Naive thymus-derived CD4-positive, alpha-beta T cell (primary cell): ENCODE results near the gene PSMD3. TPM values are rescaled to one million over a fixed set of nuclear protein-coding genes. Genes with fewer than 3 reads are reported as not detected.
"Not testable (repeated sequence)": the region's sequence is repeated elsewhere in the genome, so short reads cannot be mapped to it uniquely, and the experiment has no call there.

Source experiments
- ATAC-seq: fragments of 150-1000 bp; cut with Tn5 transposase; 2 replicates; pipeline ENCODE4 v1.10.0; 2021; ENCODE audit warnings: mild to moderate bottlenecking, moderate library complexity
- CTCF ChIA-PET: fragments of 350-600 bp; sonication (Branson Sonifier 250); formaldehyde crosslinking; loops from one replicate; lab custom pipeline; 2021; ENCODE audit warnings: antibody characterized with exemption; lab: Charles Lee
- POLR2A ChIA-PET: fragments of 350-600 bp; sonication (Branson Sonifier 250); formaldehyde crosslinking; loops from one replicate; lab custom pipeline; 2021; ENCODE audit warnings: antibody characterized with exemption, inconsistent platforms; lab: Charles Lee
- DNase-seq, 9 donors: peaks; one replicate each; pipeline versions ENCODE4 v3.0.0 to v3.0.0-alpha.2; 2020 to 2022; ENCODE audit warnings: mixed read lengths in 1 of 9
- H3K27ac ChIP-seq: one replicate; pipeline ENCODE4 v1.7.0; 2013; ENCODE audit warnings: mild to moderate bottlenecking, low read depth, low read length, moderate library complexity
- H3K27me3 ChIP-seq, 2 donors: one replicate each; pipeline ENCODE4 v1.7.0; 2013; ENCODE audit warnings: low read length in 2 of 2, mild to moderate bottlenecking in 2 of 2, moderate library complexity in 2 of 2; ENCODE audit not compliant: control insufficient read depth in 2 of 2, insufficient read depth in 2 of 2
- H3K36me3 ChIP-seq, 3 experiments: 1 replicate in 2 of 3; 2 replicates in 1 of 3; pipeline ENCODE4 v1.7.0; 2013; ENCODE audit warnings: low read length in 3 of 3, mild to moderate bottlenecking in 3 of 3, moderate library complexity in 1 of 3; ENCODE audit not compliant: insufficient read depth in 3 of 3, control insufficient read depth in 2 of 3
- H3K4me1 ChIP-seq, 2 donors: one replicate each; pipeline ENCODE4 v1.7.0; 2013; ENCODE audit warnings: low read length in 2 of 2, mild to moderate bottlenecking in 2 of 2, moderate library complexity in 1 of 2; ENCODE audit not compliant: control insufficient read depth in 2 of 2, insufficient read depth in 2 of 2
- H3K4me3 ChIP-seq: 2 replicates; pipeline ENCODE4 v1.7.0; 2013; ENCODE audit warnings: mild to moderate bottlenecking, low read length
- H3K9me3 ChIP-seq, 3 experiments: 1 replicate in 2 of 3; 2 replicates in 1 of 3; pipeline ENCODE4 v1.7.0; 2013; ENCODE audit warnings: low read length in 3 of 3; ENCODE audit not compliant: control insufficient read depth in 2 of 3
- H3K27ac Mint-ChIP-seq, 9 donors: one replicate each; pipeline ENCODE4 v1.8.0; 2020 to 2022; ENCODE audit warnings: mixed read lengths in 9 of 9, mild to moderate bottlenecking in 8 of 9, moderate library complexity in 5 of 9, inconsistent platforms in 2 of 9
- H3K27me3 Mint-ChIP-seq, 5 donors: one replicate each; pipeline ENCODE4 v1.8.0; 2021 to 2022; ENCODE audit warnings: mixed read lengths in 5 of 5, mild to moderate bottlenecking in 1 of 5
- H3K36me3 Mint-ChIP-seq, 5 donors: one replicate each; pipeline ENCODE4 v1.8.0; 2020 to 2022; ENCODE audit warnings: mixed read lengths in 5 of 5, mild to moderate bottlenecking in 3 of 5, inconsistent platforms in 1 of 5
- H3K4me1 Mint-ChIP-seq, 7 donors: one replicate each; pipeline ENCODE4 v1.8.0; 2020 to 2022; ENCODE audit warnings: mixed read lengths in 7 of 7, mild to moderate bottlenecking in 3 of 7, inconsistent platforms in 1 of 7
- H3K4me3 Mint-ChIP-seq, 10 donors: one replicate each; pipeline ENCODE4 v1.8.0; 2020 to 2022; ENCODE audit warnings: mild to moderate bottlenecking in 10 of 10, mixed read lengths in 10 of 10, moderate library complexity in 6 of 10, inconsistent platforms in 2 of 10
- H3K9me3 Mint-ChIP-seq, 11 donors: one replicate each; pipeline ENCODE4 v1.8.0; 2020 to 2022; ENCODE audit warnings: mixed read lengths in 11 of 11, mild to moderate bottlenecking in 4 of 11, inconsistent platforms in 1 of 11, moderate library complexity in 1 of 11
- intact Hi-C, 2 donors: fragments of 100-400 bp; cut with micrococcal nuclease; formaldehyde crosslinking; loops; one replicate each; pipeline ENCODE4 v1.15.1; 2023
- polyA plus RNA-seq, 2 donors: library from polyadenylated mRNA; unstranded; fragments of 300-500 nt; fragmentation: Illumina TruSeq; gene quantifications; one replicate each; pipeline ENCODE4 v1.2.3, GENCODE V29; 2021
- total RNA-seq, 6 experiments: library from RNA in 5 of 6; stranded (reverse) in 5 of 6; gene quantifications; 1 replicate in 5 of 6; 2 replicates in 1 of 6; pipeline ENCODE4 v1.2.3 and lab custom pipeline; 2021 to 2026

Gene PSMD3
- total and polyA plus RNA-seq, 7 experiments from 2014 or later: 44.6 to 111 (median 66.5) TPM

DNA sequence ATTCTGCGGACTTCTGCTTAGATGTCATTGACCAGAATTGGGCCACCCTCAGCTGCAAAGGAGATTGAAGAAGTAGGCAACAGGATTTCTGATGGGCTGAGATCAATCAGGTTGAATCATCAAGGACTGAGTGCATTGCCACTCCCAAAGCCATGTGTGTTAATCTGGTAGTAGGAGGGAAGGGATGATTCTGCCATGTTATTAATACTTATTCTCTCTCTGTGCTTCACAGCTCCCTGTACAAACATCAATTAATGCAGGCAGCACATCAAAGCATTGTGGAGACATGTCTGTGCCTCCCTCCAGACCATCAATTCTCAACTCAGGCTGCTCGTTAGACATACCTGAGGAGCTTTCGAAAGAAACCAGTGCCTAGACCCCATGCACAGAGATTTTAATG lies 41.5 kb upstream of the PSMD3 start:
- Histone ChIP-seq H3K36me3 (no peaks in the 10 kb centered on the region), H3K4me3 (no peak overlapping the region), H3K9me3 (no peaks in the 10 kb centered on the region), H3K4me1 (peaks cover 4 to 7% of the 10 kb centered on the region in 2 donors), H3K27me3 (no peaks in the 10 kb centered on the region), H3K27ac (no peak overlapping the region)
- POLR2A ChIA-PET: interaction anchor here (0.7 kb wide), 1 partner anchor 174 kb away, joined by 3 read pairs; no protein-coding TSS in a partner anchor
- intact Hi-C loops: no loop called here
- DNase-seq: no peak
- ATAC-seq: no peak
- peaks cover 5 to 24% (median 12%) of the 10 kb centered on the region in 7 donors for H3K4me1 Mint-ChIP-seq
- H3K27ac Mint-ChIP-seq: peak overlapping the region in 4 of 9 donors; percentile 75 to 88 (median 87)
- peak overlapping the region in 1 of 10 donors; percentile 69 for H3K4me3 Mint-ChIP-seq
- no peaks in the 10 kb centered on the region for H3K9me3 Mint-ChIP-seq
- CTCF ChIA-PET: no interaction called here
- H3K27me3 Mint-ChIP-seq: peaks cover 0 to 3% (median 0%) of the 10 kb centered on the region in 5 donors
- H3K36me3 Mint-ChIP-seq: peaks cover 0 to 3% (median 0%) of the 10 kb centered on the region in 5 donors

DNA sequence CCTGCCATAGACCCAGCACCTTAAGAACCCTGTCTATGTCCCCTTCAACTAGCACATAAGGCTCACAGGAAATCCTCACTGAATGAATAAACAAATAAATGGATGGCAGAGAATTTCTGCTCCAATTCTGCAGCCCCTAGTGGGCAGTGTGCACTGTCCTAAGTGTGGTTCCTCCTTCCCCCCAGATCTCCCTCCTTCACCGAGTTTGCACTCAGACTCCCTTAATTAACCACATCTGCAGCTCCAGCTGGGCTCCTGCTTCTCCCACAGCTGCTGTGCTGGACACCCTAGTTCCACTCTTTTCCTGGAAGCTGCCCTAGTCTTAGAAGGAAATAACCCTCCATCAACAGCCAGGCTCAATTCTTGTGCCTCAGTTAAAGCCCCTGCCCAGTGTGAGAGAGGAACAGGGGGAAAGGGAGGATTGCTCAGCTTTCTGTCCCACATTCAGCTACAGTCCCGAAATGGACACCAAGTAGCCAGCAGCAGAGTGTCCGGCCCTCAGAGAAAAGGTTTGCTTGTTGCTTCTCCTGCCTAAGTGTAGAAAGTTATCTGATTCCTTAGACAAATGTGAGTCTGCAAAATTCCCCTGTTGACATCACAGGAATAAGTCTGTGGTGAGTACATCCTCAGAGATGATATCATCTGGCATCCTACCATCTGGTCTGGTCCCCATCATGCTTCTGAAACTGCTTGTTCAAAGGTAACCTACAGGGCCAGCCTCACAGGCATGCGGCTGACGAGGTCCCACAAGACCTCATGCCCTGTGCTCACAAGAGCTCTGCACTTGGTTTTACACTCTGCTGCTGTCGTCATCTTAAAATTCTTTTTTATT lies 40.8 kb upstream of the PSMD3 start:
- ATAC-seq (peak; percentile 87), DNase-seq (peak in 6 of 9 donors; percentile 21 to 80 (median 61))
- H3K4me3 ChIP-seq: no peak overlapping the region
- no peak overlapping the region for H3K27ac ChIP-seq
- Mint-ChIP-seq H3K36me3 (peaks cover 0 to 3% (median 0%) of the 10 kb centered on the region in 5 donors), H3K27ac (peak overlapping the region in 5 of 9 donors; percentile 10 to 94 (median 86)), H3K27me3 (peaks cover 0 to 3% (median 0%) of the 10 kb centered on the region in 5 donors), H3K4me3 (peak overlapping the region in 1 of 10 donors; percentile 69), H3K9me3 (no peaks in the 10 kb centered on the region), H3K4me1 (peaks cover 5 to 23% (median 12%) of the 10 kb centered on the region in 7 donors)
- H3K27me3 ChIP-seq: no peaks in the 10 kb centered on the region
- intact Hi-C loops: loop anchor here in 1 of 2 donors (1.0 kb wide), 1 partner anchor 14 kb away; no protein-coding TSS in a partner anchor
- ChIA-PET POLR2A (interaction anchor here (0.7 kb wide), 1 partner anchor 174 kb away, joined by 3 read pairs; no protein-coding TSS in a partner anchor), CTCF (interaction anchor here (0.6 kb wide), 1 partner anchor 320 kb away, joined by 6 read pairs; no protein-coding TSS in a partner anchor)
- no peaks in the 10 kb centered on the region for H3K9me3 ChIP-seq
- H3K36me3 ChIP-seq: no peaks in the 10 kb centered on the region
- H3K4me1 ChIP-seq: peaks cover 4 to 7% of the 10 kb centered on the region in 2 donors

DNA sequence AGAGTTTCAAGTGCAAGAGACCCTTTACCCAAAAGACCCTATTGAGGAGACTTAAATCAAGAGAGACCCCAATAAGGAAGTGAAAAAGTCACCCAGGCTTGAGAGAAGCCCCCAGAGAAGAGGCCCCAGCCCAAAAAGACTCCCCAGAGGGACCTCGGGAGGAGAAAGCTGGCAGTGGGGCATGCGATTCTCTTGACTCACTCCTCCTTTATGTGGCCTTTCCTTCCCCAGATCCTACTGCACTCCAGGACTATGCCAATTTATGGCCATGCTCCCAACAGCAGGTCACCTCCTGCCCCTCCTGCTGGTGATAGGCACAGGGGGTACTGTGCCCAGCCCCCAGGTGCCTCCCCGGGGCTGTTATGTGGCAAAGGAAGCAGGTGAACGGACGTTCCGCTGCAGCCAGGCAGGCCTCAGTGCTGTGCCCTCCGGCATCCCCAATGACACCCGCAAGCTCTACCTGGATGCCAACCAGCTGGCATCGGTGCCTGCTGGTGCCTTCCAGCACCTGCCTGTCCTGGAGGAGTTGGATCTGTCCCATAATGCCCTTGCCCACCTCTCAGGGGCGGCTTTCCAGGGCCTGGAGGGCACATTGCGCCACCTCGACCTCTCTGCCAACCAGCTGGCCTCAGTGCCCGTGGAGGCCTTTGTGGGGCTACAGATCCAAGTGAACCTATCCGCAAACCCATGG lies 36.8 kb upstream of the PSMD3 start:
- ATAC-seq (no peak), DNase-seq (no peak)
- Histone ChIP-seq H3K27me3 (no peaks in the 10 kb centered on the region), H3K27ac (no peak overlapping the region), H3K9me3 (no peaks in the 10 kb centered on the region), H3K36me3 (no peaks in the 10 kb centered on the region), H3K4me3 (no peak overlapping the region), H3K4me1 (peaks cover 4 to 9% of the 10 kb centered on the region in 2 donors)
- CTCF ChIA-PET: no interaction called here
- POLR2A ChIA-PET: interaction anchor here (1.0 kb wide), 1 partner anchor 16 kb away, joined by 3 read pairs; the partner anchor contains the start of genes LRRC3C and ORMDL3
- peaks cover 4 to 38% (median 24%) of the 10 kb centered on the region in 7 donors for H3K4me1 Mint-ChIP-seq
- H3K9me3 Mint-ChIP-seq: no peaks in the 10 kb centered on the region
- no peak overlapping the region for H3K27ac Mint-ChIP-seq
- no peak overlapping the region for H3K4me3 Mint-ChIP-seq
- H3K27me3 Mint-ChIP-seq: no peaks in the 10 kb centered on the region
- intact Hi-C loops: no loop called here
- no peaks in the 10 kb centered on the region for H3K36me3 Mint-ChIP-seq

DNA sequence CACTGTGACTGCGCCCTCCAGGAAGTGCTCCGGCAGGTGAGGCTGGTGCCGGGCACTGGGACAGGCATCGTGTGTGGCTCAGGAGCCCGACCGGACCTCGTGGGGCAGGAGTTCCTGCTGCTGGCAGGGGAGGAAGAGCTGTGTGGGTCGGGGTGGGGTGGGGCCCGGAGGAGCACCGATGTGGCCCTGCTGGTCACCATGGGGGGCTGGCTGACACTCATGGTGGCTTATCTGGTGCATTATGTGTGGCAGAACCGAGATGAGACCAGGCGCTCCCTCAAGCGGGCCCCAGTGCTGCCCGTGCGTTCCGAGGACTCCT lies 36.3 kb upstream of the PSMD3 start:
- Histone ChIP-seq H3K27me3 (no peaks in the 10 kb centered on the region), H3K27ac (no peak overlapping the region), H3K36me3 (no peaks in the 10 kb centered on the region), H3K4me1 (peaks cover 4 to 10% of the 10 kb centered on the region in 2 donors), H3K4me3 (no peak overlapping the region), H3K9me3 (no peaks in the 10 kb centered on the region)
- Mint-ChIP-seq H3K27me3 (no peaks in the 10 kb centered on the region), H3K36me3 (no peaks in the 10 kb centered on the region), H3K9me3 (no peaks in the 10 kb centered on the region), H3K27ac (no peak overlapping the region), H3K4me1 (peaks cover 4 to 34% (median 27%) of the 10 kb centered on the region in 7 donors), H3K4me3 (no peak overlapping the region)
- DNase-seq: no peak
- ATAC-seq: no peak
- intact Hi-C loops: no loop called here
- CTCF ChIA-PET: no interaction called here
- POLR2A ChIA-PET: no interaction called here

DNA sequence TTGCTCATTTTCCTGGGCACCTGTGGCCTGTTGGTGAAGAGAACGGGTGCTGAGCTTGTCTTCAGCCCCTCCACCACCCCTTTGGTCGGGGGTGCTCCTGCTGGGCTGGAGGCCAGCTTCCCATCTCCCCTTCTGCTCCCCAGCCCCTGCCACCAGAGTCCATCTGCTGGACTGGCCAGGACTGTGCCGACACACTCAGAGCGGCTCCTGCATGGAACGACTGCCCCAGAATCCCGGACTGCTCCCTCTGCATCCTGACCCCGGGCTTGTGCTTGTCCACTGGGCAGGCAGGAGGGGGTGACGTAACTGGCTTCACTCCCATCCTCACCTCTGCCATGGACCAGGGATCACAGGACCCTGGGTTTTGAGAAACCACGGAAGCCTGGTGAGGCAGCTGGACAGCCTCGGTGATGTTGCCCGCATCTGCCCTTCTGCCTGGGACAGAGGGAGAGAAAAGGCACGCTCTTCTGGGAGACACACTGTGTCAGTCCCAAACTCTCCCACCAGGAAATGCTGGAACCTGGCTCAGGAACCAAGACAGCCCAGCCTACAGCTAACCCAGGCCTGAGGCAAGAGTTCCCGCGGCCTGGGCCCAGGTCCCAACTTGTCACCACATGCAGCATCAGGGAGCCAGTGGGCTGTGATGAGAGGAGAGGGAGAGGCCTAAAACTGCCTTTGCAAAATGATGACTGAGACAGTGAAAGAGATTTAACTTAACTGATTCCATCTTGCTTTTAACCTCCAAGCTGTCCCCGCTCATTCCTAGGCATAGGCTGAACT lies 33.9 kb upstream of the PSMD3 start:
- Mint-ChIP-seq H3K4me1 (peaks cover under 1 to 28% (median 21%) of the 10 kb centered on the region in 7 donors), H3K36me3 (no peaks in the 10 kb centered on the region), H3K27me3 (peaks cover 0 to 5% (median 0%) of the 10 kb centered on the region in 5 donors), H3K27ac (no peak overlapping the region), H3K9me3 (no peaks in the 10 kb centered on the region), H3K4me3 (no peak overlapping the region)
- Histone ChIP-seq H3K27ac (no peak overlapping the region), H3K4me3 (no peak overlapping the region), H3K36me3 (no peaks in the 10 kb centered on the region), H3K4me1 (peaks cover 0 to 4% of the 10 kb centered on the region in 2 donors), H3K27me3 (no peaks in the 10 kb centered on the region), H3K9me3 (no peaks in the 10 kb centered on the region)
- intact Hi-C loops: no loop called here
- DNase-seq (no peak), ATAC-seq (no peak)
- POLR2A ChIA-PET: interaction anchor here (0.6 to 1.3 kb wide), 2 partner anchors 19 to 29 kb away, joined by 3 read pairs; partner anchors contain the start of genes LRRC3C and ORMDL3
- CTCF ChIA-PET: interaction anchor here (0.6 to 1.5 kb wide), 2 partner anchors 11 to 499 kb away, joined by 4 to 6 read pairs; no protein-coding TSS in a partner anchor

DNA sequence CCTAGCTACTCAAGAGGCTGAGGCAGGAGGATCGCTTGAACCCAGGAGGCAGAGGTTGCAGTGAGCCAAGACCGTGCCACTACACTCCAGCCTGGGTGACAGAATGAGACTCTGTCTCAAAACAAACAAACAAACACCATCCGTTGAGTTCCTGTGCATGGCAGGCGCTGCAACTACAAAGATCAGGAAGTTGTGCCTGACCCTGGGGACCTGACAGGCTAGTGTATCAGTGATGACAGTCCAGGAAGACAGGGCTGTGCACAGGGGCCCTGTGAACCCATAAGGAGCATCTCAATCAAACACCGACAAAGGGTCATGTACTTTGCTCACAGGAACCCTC lies 32.1 kb upstream of the PSMD3 start:
- DNase-seq, H3K4me3 Mint-ChIP-seq, CTCF ChIA-PET, ATAC-seq, H3K36me3 ChIP-seq, POLR2A ChIA-PET, H3K9me3 Mint-ChIP-seq, H3K4me3 ChIP-seq, H3K27ac ChIP-seq, H3K27me3 Mint-ChIP-seq, H3K36me3 Mint-ChIP-seq, H3K9me3 ChIP-seq, H3K27me3 ChIP-seq, intact Hi-C loops: not testable (repeated sequence)
- Mint-ChIP-seq H3K4me1 (peaks cover 5 to 39% (median 30%) of the 10 kb centered on the region in 7 donors), H3K27ac (peak overlapping the region in 4 of 9 donors; percentile 20 to 70 (median 32))
- H3K4me1 ChIP-seq: peaks cover 2 to 15% of the 10 kb centered on the region in 2 donors
